ENCODE data around the gene GALNS. TPM values are rescaled to one million over a fixed set of nuclear protein-coding genes. Genes with fewer than 3 reads are reported as not detected.

The GALNS gene
- total and polyA plus RNA-seq, 2 of the 13 experiments (the other 11 are each of a cell fraction or from before 2014, with no cell fraction given) = 9.2 to 9.8 TPM

GRCh38 chr16:88878356-88878755 is 21.6 kb upstream of the GALNS start:
- no peaks in the 10 kb centered on the region for H3K79me2 ChIP-seq (ENCODE audit: insufficient read depth, low read length)
- DNase-seq (ENCODE audit: low spot score) (no peak), ATAC-seq (no peak), FAIRE-seq (no peak)
- H3K4me2 ChIP-seq (ENCODE audit: low read depth, low read length) = no peak overlapping the region
- H3K27me3 ChIP-seq (ENCODE audit: control insufficient read depth in 1 of 2, insufficient read depth in 2 of 2, low read length in 2 of 2) = peaks cover 42 to 96% of the 10 kb centered on the region in 2 experiments
- intact Hi-C loops (cut with micrococcal nuclease; ENCODE audit: unreplicated experiment) (no loop called here), in situ Hi-C loops (cut with HindIII; ENCODE audit: extremely low pct_ligation_motif_present, low pct_unique_long_range_greater_than_20kb) (no loop called here)
- H2AFZ ChIP-seq (ENCODE audit: low read length) = no peak overlapping the region
- ChIA-PET CTCF (ENCODE audit: low intra/inter-chr PET ratio, low total read pairs) (no interaction called here), POLR2A (no interaction called here)
- H4K20me1 ChIP-seq (ENCODE audit: insufficient read depth, low read length) = peaks cover 7% of the 10 kb centered on the region; the same call in 1 of the 2 replicates
- no peak overlapping the region for H3K9ac ChIP-seq (ENCODE audit: insufficient read depth, low read depth, low read length)
- no peaks in the 10 kb centered on the region for H3K36me3 ChIP-seq (replicated peaks in 1 of 2; ENCODE audit: control insufficient read depth in 1 of 2, insufficient read depth in 2 of 2, low read length in 2 of 2)
- BruUV-seq (replicated peaks) = no TSS peak
- H3K9me3 ChIP-seq (ENCODE audit: low read length) = no peaks in the 10 kb centered on the region
- TF ChIP-seq ZNF280D (CRISPR knock-in tag; IDR thresholded peaks at IDR 0.05) = no peak
- TF ChIP-seq MTERF4 (CRISPR knock-in tag; IDR thresholded peaks at IDR 0.05) = no peak
- TF ChIP-seq SETDB1 (CRISPR knock-in tag; IDR thresholded peaks at IDR 0.05; ENCODE audit: borderline replicate concordance) = no peak
- no peak for TF ChIP-seq ZEB1 (IDR thresholded peaks at IDR 0.05; ENCODE audit: insufficient replicate concordance, low read depth)
- TF ChIP-seq MTA1 (CRISPR knock-in tag; IDR thresholded peaks at IDR 0.05; ENCODE audit: borderline replicate concordance) = no peak
- no peak for TF ChIP-seq HMGXB3 (CRISPR knock-in tag; IDR thresholded peaks at IDR 0.05; ENCODE audit: borderline replicate concordance)
- TF ChIP-seq ZBTB8A (CRISPR knock-in tag; IDR thresholded peaks at IDR 0.05; ENCODE audit: borderline replicate concordance, low read depth) = no peak
- no peak for TF ChIP-seq ZKSCAN8 (CRISPR knock-in tag; IDR thresholded peaks at IDR 0.05; ENCODE audit: borderline replicate concordance)
- TF ChIP-seq U2AF2 (IDR thresholded peaks at IDR 0.05; ENCODE audit: low read depth, low read length) = no peak
- peaks cover 24% of the 10 kb centered on the region for H3K4me1 ChIP-seq (ENCODE audit: insufficient read depth, low read length)
- H3K4me3 ChIP-seq (replicated peaks in 1 of 3; ENCODE audit: insufficient read depth in 1 of 3, low read depth in 2 of 3, low read length in 3 of 3) = no peak overlapping the region
- no peak overlapping the region for H3K27ac ChIP-seq (ENCODE audit: extremely low read length, insufficient read depth, low read length)
- WGBS (ENCODE audit: low lambda C conversion rate) = 25% methylated on average over 6 of the region's 20 CpGs
